GM23338 (cell line): Measurements from ENCODE around the gene ETV6. TPM values are rescaled to one million over a fixed set of nuclear protein-coding genes. Genes with fewer than 3 reads are reported as not detected.

Experiments
- ATAC-seq: fragments of 200-7000 bp; cut with Tn5 transposase; 3 replicates; pipeline ENCODE4 v1.9.1; 2020
- DNase-seq: peaks from one replicate; pipeline ENCODE4 v3.0.0-alpha.2; 2015; ENCODE audit warnings: low spot score
- H2AFZ ChIP-seq: fragments of 200-600 bp; sonication (generic); 2 replicates; pipeline ENCODE4 v1.8.0; 2016; ENCODE audit warnings: antibody characterized with exemption, mild to moderate bottlenecking, moderate library complexity
- H3F3A ChIP-seq: fragments of 200-600 bp; sonication (generic); replicated peaks from 2 replicates; pipeline ENCODE4 v1.8.0; 2017; ENCODE audit warnings: antibody characterized with exemption, mixed run types, low read depth
- H3K27ac ChIP-seq: fragments of 200-600 bp; sonication (generic); 2 replicates; pipeline ENCODE4 v1.6.1; 2016; ENCODE audit warnings: low read depth
- H3K27me3 ChIP-seq: fragments of 200-600 bp; sonication (generic); 2 replicates; pipeline ENCODE4 v1.8.0; 2016; ENCODE audit warnings: mild to moderate bottlenecking, mixed run types, moderate library complexity; ENCODE audit not compliant: insufficient read depth
- H3K36me3 ChIP-seq: fragments of 200-600 bp; sonication (generic); 2 replicates; pipeline ENCODE4 v1.8.0; 2016; ENCODE audit warnings: mild to moderate bottlenecking; ENCODE audit not compliant: insufficient read depth
- H3K4me1 ChIP-seq: fragments of 200-600 bp; sonication (generic); 2 replicates; pipeline ENCODE4 v1.8.0; 2016; ENCODE audit warnings: mild to moderate bottlenecking, moderate library complexity; ENCODE audit not compliant: insufficient read depth
- H3K4me2 ChIP-seq: fragments of 200-600 bp; sonication (generic); 2 replicates; pipeline ENCODE4 v1.7.1; 2017; ENCODE audit warnings: mixed run types
- H3K4me3 ChIP-seq: fragments of 200-600 bp; sonication (generic); 2 replicates; pipeline ENCODE4 v1.6.1; 2016; ENCODE audit warnings: mixed run types
- H3K79me2 ChIP-seq: fragments of 200-600 bp; sonication (generic); replicated peaks from 2 replicates; pipeline ENCODE4 v1.8.0; 2017; ENCODE audit warnings: mild to moderate bottlenecking; ENCODE audit not compliant: insufficient read depth
- H3K9me2 ChIP-seq: fragments of 200-600 bp; sonication (generic); 2 replicates; pipeline ENCODE4 v1.8.0; 2017; ENCODE audit not compliant: insufficient read depth
- H4K20me1 ChIP-seq: fragments of 200-600 bp; sonication (generic); replicated peaks from 2 replicates; pipeline ENCODE4 v1.8.0; 2017; ENCODE audit warnings: mild to moderate bottlenecking; ENCODE audit not compliant: insufficient read depth
- H3K27ac Mint-ChIP-seq: 2 replicates; pipeline ENCODE4 v1.8.0; 2020; ENCODE audit warnings: inconsistent platforms, mild to moderate bottlenecking, moderate library complexity, mixed read lengths
- H3K27me3 Mint-ChIP-seq: 3 replicates; pipeline ENCODE4 v1.8.0; 2022; ENCODE audit warnings: low read depth, mild to moderate bottlenecking, moderate library complexity, mixed read lengths, inconsistent platforms; ENCODE audit not compliant: insufficient read depth, poor library complexity
- H3K36me3 Mint-ChIP-seq: 3 replicates; pipeline ENCODE4 v1.8.0; 2021; ENCODE audit warnings: low read depth, mild to moderate bottlenecking, inconsistent platforms, moderate library complexity, mixed read lengths
- H3K4me1 Mint-ChIP-seq: 3 replicates; pipeline ENCODE4 v1.8.0; 2020; ENCODE audit warnings: mild to moderate bottlenecking, inconsistent platforms, mixed read lengths
- H3K4me3 Mint-ChIP-seq: 3 replicates; pipeline ENCODE4 v1.8.0; 2021; ENCODE audit warnings: moderate library complexity, mild to moderate bottlenecking, inconsistent platforms, mixed read lengths
- H3K9me3 Mint-ChIP-seq: 3 replicates; pipeline ENCODE4 v1.8.0; 2020; ENCODE audit warnings: moderate library complexity, mild to moderate bottlenecking, inconsistent platforms, mixed read lengths
- JUNB ChIP-seq: IDR thresholded peaks from one replicate; pipeline ENCODE4 v1.6.1; 2016; ENCODE audit warnings: antibody characterized with exemption; ENCODE audit not compliant: unreplicated experiment
- NANOG ChIP-seq: IDR thresholded peaks from 2 replicates; pipeline ENCODE4 v1.6.1; 2016; ENCODE audit warnings: antibody characterized with exemption, borderline replicate concordance
- POLR2AphosphoS5 ChIP-seq: IDR thresholded peaks from 2 replicates; pipeline ENCODE4 v1.6.1; 2016; ENCODE audit warnings: antibody characterized with exemption, low read depth
- REST ChIP-seq: IDR thresholded peaks from one replicate; pipeline ENCODE4 v1.6.1; 2018; ENCODE audit warnings: antibody characterized with exemption; ENCODE audit not compliant: unreplicated experiment
- STAT1 ChIP-seq: IDR thresholded peaks from one replicate; pipeline ENCODE4 v1.6.1; 2016; ENCODE audit warnings: antibody characterized with exemption; ENCODE audit not compliant: unreplicated experiment
- polyA plus RNA-seq: library from polyadenylated mRNA; unstranded; fragments of >200 nt; fragmentation: Nextera tagmentation; extraction: Ambion mirVana; gene quantifications from 2 replicates; pipeline ENCODE4 v1.2.1, GENCODE V29; 2016
- total RNA-seq: library from RNA; depleted of rRNA; stranded (reverse); fragments of >200 nt; shearing (Covaris generic); gene quantifications from 2 replicates; pipeline ENCODE4 v1.2.3, GENCODE V29; 2014
- TF ChIP-seq, protein P1 (sequence below), 2 experiments: fragments of 200-600 bp in 1 of 2; sonication (generic) in 1 of 2; conservative IDR thresholded peaks; 2 replicates each; pipeline versions ENCODE4 v1.5.1 to v1.6.1; 2016 to 2017; ENCODE audit warnings: antibody characterized with exemption in 2 of 2, low read depth in 2 of 2, mild to moderate bottlenecking in 2 of 2, moderate library complexity in 1 of 2
- TF ChIP-seq, protein P2 (sequence below): IDR thresholded peaks from 2 replicates; pipeline ENCODE4 v1.6.1; 2016; ENCODE audit warnings: antibody characterized with exemption
- TF ChIP-seq, protein P3 (sequence below): fragments of 250-450 bp; sonication (Bioruptor Pico); IDR thresholded peaks from 2 replicates; pipeline ENCODE4 v1.5.0; 2020; ENCODE audit warnings: mild to moderate bottlenecking, moderate library complexity

Gene ETV6
- total and polyA plus RNA-seq, 2 experiments from 2014 or later: 7.5 to 15.1 TPM

DNA sequence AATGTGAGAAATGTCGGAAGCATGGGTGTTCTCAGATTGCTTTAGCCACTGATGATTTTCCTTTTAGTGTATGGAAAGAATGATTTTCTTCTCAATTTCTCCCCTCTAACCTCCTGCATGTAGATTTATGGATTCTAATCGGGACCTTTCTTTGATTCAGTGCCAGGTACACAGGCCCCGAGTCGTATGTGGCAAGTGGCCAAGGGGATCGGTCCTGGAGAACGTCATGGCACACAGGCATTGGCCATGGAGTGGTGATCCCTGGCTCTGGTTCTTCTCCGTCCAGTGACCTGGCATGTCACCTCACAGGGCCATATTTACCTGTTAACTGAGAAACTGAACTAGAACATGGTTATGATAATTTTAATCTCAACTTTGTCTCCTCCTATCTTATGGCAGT lies 58.1 kb downstream of the ETV6 start (continued):
- TF ChIP-seq NANOG (no peak), REST (no peak)
- TF ChIP-seq, protein P1, sequence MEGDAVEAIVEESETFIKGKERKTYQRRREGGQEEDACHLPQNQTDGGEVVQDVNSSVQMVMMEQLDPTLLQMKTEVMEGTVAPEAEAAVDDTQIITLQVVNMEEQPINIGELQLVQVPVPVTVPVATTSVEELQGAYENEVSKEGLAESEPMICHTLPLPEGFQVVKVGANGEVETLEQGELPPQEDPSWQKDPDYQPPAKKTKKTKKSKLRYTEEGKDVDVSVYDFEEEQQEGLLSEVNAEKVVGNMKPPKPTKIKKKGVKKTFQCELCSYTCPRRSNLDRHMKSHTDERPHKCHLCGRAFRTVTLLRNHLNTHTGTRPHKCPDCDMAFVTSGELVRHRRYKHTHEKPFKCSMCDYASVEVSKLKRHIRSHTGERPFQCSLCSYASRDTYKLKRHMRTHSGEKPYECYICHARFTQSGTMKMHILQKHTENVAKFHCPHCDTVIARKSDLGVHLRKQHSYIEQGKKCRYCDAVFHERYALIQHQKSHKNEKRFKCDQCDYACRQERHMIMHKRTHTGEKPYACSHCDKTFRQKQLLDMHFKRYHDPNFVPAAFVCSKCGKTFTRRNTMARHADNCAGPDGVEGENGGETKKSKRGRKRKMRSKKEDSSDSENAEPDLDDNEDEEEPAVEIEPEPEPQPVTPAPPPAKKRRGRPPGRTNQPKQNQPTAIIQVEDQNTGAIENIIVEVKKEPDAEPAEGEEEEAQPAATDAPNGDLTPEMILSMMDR (conservative IDR thresholded peaks at IDR 0.05; ENCODE audit: low read depth in 2 of 2): no peak

GRCh38 chr12:11709513-11709912 lies 60.0 kb downstream of the ETV6 start:
- H3K27me3 ChIP-seq: no peaks in the 10 kb centered on the region
- no peak overlapping the region for H3K4me3 ChIP-seq
- Mint-ChIP-seq H3K27ac (no peak overlapping the region), H3K9me3 (no peaks in the 10 kb centered on the region), H3K4me1 (peaks cover 25% of the 10 kb centered on the region), H3K4me3 (no peak overlapping the region), H3K27me3 (peaks cover 4% of the 10 kb centered on the region), H3K36me3 (no peaks in the 10 kb centered on the region; the same call in 2 of the 3 replicates)
- no peak overlapping the region for H3K27ac ChIP-seq
- H3K4me1 ChIP-seq: peaks cover 22% of the 10 kb centered on the region
- H3K36me3 ChIP-seq: no peaks in the 10 kb centered on the region
- H3K79me2 ChIP-seq: peaks cover 25% of the 10 kb centered on the region
- DNase-seq: no peak
- no peak overlapping the region for H2AFZ ChIP-seq
- 0 out of 2 replicates have a peak, but pooled peaks cover 4% of the 10 kb centered on the region for H3K9me2 ChIP-seq
- ATAC-seq: no peak
- no peak overlapping the region for H3K4me2 ChIP-seq
- H4K20me1 ChIP-seq: no peaks in the 10 kb centered on the region; the same call in 1 of the 2 replicates
- H3F3A ChIP-seq: no peaks in the 10 kb centered on the region
- no peak for TF ChIP-seq REST
- TF ChIP-seq, protein P2, sequence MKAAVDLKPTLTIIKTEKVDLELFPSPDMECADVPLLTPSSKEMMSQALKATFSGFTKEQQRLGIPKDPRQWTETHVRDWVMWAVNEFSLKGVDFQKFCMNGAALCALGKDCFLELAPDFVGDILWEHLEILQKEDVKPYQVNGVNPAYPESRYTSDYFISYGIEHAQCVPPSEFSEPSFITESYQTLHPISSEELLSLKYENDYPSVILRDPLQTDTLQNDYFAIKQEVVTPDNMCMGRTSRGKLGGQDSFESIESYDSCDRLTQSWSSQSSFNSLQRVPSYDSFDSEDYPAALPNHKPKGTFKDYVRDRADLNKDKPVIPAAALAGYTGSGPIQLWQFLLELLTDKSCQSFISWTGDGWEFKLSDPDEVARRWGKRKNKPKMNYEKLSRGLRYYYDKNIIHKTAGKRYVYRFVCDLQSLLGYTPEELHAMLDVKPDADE: no peak
- TF ChIP-seq POLR2AphosphoS5: no peak
- TF ChIP-seq, protein P3, sequence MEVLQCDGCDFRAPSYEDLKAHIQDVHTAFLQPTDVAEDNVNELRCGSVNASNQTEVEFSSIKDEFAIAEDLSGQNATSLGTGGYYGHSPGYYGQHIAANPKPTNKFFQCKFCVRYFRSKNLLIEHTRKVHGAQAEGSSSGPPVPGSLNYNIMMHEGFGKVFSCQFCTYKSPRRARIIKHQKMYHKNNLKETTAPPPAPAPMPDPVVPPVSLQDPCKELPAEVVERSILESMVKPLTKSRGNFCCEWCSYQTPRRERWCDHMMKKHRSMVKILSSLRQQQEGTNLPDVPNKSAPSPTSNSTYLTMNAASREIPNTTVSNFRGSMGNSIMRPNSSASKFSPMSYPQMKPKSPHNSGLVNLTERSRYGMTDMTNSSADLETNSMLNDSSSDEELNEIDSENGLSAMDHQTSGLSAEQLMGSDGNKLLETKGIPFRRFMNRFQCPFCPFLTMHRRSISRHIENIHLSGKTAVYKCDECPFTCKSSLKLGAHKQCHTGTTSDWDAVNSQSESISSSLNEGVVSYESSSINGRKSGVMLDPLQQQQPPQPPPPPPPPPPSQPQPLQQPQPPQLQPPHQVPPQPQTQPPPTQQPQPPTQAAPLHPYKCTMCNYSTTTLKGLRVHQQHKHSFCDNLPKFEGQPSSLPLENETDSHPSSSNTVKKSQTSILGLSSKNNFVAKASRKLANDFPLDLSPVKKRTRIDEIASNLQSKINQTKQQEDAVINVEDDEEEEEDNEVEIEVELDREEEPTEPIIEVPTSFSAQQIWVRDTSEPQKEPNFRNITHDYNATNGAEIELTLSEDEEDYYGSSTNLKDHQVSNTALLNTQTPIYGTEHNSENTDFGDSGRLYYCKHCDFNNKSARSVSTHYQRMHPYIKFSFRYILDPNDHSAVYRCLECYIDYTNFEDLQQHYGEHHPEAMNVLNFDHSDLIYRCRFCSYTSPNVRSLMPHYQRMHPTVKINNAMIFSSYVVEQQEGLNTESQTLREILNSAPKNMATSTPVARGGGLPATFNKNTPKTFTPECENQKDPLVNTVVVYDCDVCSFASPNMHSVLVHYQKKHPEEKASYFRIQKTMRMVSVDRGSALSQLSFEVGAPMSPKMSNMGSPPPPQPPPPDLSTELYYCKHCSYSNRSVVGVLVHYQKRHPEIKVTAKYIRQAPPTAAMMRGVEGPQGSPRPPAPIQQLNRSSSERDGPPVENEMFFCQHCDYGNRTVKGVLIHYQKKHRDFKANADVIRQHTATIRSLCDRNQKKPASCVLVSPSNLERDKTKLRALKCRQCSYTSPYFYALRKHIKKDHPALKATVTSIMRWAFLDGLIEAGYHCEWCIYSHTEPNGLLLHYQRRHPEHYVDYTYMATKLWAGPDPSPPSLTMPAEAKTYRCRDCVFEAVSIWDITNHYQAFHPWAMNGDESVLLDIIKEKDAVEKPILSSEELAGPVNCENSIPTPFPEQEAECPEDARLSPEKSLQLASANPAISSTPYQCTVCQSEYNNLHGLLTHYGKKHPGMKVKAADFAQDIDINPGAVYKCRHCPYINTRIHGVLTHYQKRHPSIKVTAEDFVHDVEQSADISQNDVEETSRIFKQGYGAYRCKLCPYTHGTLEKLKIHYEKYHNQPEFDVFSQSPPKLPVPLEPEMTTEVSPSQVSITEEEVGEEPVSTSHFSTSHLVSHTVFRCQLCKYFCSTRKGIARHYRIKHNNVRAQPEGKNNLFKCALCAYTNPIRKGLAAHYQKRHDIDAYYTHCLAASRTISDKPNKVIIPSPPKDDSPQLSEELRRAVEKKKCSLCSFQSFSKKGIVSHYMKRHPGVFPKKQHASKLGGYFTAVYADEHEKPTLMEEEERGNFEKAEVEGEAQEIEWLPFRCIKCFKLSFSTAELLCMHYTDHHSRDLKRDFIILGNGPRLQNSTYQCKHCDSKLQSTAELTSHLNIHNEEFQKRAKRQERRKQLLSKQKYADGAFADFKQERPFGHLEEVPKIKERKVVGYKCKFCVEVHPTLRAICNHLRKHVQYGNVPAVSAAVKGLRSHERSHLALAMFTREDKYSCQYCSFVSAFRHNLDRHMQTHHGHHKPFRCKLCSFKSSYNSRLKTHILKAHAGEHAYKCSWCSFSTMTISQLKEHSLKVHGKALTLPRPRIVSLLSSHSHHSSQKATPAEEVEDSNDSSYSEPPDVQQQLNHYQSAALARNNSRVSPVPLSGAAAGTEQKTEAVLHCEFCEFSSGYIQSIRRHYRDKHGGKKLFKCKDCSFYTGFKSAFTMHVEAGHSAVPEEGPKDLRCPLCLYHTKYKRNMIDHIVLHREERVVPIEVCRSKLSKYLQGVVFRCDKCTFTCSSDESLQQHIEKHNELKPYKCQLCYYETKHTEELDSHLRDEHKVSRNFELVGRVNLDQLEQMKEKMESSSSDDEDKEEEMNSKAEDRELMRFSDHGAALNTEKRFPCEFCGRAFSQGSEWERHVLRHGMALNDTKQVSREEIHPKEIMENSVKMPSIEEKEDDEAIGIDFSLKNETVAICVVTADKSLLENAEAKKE: no peak
- TF ChIP-seq JUNB: no peak
- TF ChIP-seq NANOG: no peak
- TF ChIP-seq STAT1: no peak
